Measurements from ENCODE around the gene CDK3. TPM values are rescaled to one million over a fixed set of nuclear protein-coding genes. Genes with fewer than 3 reads are reported as not detected.

Gene CDK3
- total and polyA plus RNA-seq, 12 donors: 0.52 to 11.3 (median 1.5) TPM

- Histone ChIP-seq H3K4me3 (no peak overlapping the region), H3K36me3 (peaks cover 0 to 24% (median 0%) of the 10 kb centered on the region in 9 donors), H3K27me3 (no peaks in the 10 kb centered on the region), H3K4me1 (peaks cover 0 to 23% (median 4%) of the 10 kb centered on the region in 9 donors), H3K27ac (no peak overlapping the region), H3K9me3 (no peaks in the 10 kb centered on the region)
- intact Hi-C loops (cut with DNase I): loop anchor here in 1 of 10 donors (10.0 kb wide), 1 partner anchor 235 kb away; the partner anchor contains the start of gene GALK1
- WGBS, 2 donors: 74 to 76% methylated on average over 31 of the region's 31 CpGs
- DNase-seq (no peak), ATAC-seq (peak in 3 of 8 donors; percentile 23 to 29 (median 28))
- peak; percentile 21 to 74 (median 60) for TF ChIP-seq CTCF (IDR thresholded peaks at IDR 0.05)
Observed at GRCh38 chr17:76000016-76000754, 470 bp upstream of the CDK3 start.

- intact Hi-C loops (cut with DNase I): loop anchor here in 1 of 10 donors (10.0 kb wide), 1 partner anchor 237 kb away; the partner anchor contains the start of gene GALK1
- Histone ChIP-seq H3K27me3 (no peaks in the 10 kb centered on the region), H3K9me3 (no peaks in the 10 kb centered on the region), H3K4me3 (no peak overlapping the region), H3K27ac (no peak overlapping the region), H3K4me1 (peaks cover 0 to 22% (median 4%) of the 10 kb centered on the region in 9 donors), H3K36me3 (peaks cover 0 to 17% (median 0%) of the 10 kb centered on the region in 9 donors)
- no peak for ATAC-seq
- 98 to 99% methylated on average over 12 of the region's 12 CpGs for WGBS, 2 donors
- no peak for TF ChIP-seq CTCF (IDR thresholded peaks at IDR 0.05)
- DNase-seq: no peak
Observed at GRCh38 chr17:76002100-76002499, 1.4 kb downstream of the CDK3 start.

- intact Hi-C loops (cut with DNase I): loop anchor here in 7 of 10 donors (2.0 to 10.0 kb wide), 3 partner anchors 97 to 239 kb away; partner anchors contain the start of genes MRPL38 (in 4 of the 7) and GALK1 (in 1 of the 7)
- peak overlapping the region in 1 of 10 donors; percentile 34 for H3K27ac ChIP-seq
- no peak for DNase-seq
Observed at GRCh38 chr17:76003915-76004314, 3.3 kb downstream of the CDK3 start.

More at GRCh38 chr17:76003915-76004314, 3.3 kb downstream of the CDK3 start:
- no peak for TF ChIP-seq CTCF (IDR thresholded peaks at IDR 0.05)
- WGBS, 2 donors: 66 to 86% methylated on average over 6 of the region's 6 CpGs
- peaks cover 0 to 17% (median 0%) of the 10 kb centered on the region in 9 donors for H3K36me3 ChIP-seq
- no peak overlapping the region for H3K4me3 ChIP-seq
- no peaks in the 10 kb centered on the region for H3K27me3 ChIP-seq
- no peak for ATAC-seq
- H3K4me1 ChIP-seq: peaks cover 0 to 15% (median 0%) of the 10 kb centered on the region in 9 donors
- H3K9me3 ChIP-seq: no peaks in the 10 kb centered on the region

Measured in heart right ventricle (tissue), 16 donors.